ENCODE data around the gene CDH6.

Gene CDH6

DNA sequence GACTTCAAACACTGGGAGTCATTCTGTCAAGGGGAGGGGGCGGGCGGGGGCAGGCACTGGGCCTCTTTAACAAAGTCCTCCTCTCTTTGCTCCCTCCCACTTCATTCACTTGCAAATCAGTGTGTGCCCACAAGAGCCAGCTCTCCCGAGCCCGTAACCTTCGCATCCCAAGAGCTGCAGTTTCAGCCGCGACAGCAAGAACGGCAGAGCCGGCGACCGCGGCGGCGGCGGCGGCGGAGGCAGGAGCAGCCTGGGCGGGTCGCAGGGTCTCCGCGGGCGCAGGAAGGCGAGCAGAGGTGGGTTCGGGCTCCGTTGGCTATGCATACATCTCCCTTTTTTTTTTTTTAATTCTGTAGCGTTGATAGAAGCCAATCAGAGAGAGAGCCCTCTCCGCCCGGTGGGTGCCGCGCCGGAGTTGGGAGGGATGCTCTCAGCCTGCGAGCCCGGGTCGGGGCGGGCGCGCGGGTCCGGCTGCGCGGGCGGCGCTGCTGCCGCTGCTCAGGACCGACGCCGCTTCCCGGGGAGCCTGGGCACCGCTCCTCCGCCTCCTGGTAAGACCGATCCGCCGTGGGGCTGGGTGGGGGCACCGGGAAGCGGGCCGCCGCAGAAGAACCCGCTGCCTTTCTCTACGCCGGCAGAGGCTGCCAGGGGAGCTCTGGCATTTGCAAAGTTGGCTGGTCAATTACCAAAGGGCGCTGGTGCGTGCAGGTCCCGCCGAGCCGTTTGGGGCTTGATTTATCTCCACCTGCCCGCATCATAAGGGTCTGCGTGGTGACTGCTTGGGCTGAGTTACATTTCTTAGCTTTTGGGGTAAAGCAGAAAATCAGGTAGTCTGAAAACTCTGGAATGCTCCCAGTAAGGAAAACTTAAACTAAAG is at the start of gene CDH6:
Gene CDH6, plus strand, starts transcription at position 96 of the 877 bp plus-strand sequence. CDS start 73,788 bp downstream, outside the sequence.
- DNase-seq (ENCODE audit: low read depth), result no peak

DNA sequence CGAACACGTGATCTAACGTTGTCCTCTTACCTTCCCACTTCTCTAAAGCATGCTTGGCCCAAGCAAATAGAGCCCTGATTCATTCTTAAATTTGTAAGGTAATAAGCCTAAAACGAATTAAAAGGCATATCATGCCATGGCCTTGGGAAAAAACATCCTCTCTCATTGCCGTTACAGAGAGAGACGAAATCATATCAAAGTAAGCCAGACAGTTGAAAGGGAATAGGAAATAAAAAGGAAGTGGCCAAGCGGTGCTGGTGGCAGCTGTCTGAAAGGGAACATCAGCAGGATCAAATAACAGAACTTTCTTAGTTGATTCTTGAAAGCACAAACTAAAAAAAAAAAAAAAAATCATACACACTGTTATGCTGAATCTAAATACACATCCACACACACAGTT is 49.1 kb upstream of the CDH6 start:
- no peak for DNase-seq (ENCODE audit: low read depth)

DNA sequence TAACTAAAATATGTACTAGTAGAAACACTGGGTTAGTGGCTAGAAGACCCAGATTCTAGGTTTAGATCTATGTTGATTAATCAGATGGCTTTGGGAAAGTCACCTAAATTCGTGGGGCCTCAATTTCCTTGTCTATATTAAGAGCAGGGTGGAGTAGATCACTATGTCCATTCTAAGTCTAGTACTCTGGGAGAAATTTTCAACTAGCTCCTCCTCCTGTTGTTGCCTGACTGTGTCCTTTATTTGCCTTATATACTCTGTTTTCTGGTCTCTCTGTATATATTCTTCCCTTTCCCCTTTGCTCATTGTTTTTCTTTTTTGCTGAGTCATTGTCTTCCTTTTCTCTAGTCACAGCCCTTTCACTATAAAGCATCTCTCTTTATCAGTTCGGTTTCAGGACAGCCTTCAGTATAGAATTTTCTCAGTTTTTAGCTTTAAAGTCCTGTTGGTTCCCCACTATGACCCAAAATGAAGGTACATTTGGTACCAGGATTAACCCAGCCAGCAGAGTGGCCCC is 44.5 kb upstream of the CDH6 start:
- no peak for DNase-seq (ENCODE audit: low read depth)

DNA sequence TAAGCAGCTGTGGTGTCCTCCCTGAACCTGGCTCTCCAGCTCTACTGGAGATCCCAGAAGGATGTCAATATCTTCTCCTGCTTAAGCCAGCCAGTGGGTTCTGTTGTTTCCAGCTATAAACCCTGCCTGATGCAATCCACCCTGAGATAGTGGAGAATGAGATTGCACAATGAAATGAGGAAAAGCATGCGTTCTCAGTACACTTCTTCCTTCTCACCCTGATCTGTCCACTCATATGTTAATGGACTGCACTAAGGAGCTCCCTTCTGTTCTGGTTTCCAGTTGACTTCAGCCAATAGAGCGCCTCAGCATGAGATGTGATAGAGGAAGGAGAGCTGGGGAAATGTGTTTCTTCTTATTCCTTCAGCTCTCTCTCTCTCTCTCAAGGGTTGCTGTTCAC is 40.0 kb upstream of the CDH6 start:
- DNase-seq (ENCODE audit: low read depth), result no peak

DNA sequence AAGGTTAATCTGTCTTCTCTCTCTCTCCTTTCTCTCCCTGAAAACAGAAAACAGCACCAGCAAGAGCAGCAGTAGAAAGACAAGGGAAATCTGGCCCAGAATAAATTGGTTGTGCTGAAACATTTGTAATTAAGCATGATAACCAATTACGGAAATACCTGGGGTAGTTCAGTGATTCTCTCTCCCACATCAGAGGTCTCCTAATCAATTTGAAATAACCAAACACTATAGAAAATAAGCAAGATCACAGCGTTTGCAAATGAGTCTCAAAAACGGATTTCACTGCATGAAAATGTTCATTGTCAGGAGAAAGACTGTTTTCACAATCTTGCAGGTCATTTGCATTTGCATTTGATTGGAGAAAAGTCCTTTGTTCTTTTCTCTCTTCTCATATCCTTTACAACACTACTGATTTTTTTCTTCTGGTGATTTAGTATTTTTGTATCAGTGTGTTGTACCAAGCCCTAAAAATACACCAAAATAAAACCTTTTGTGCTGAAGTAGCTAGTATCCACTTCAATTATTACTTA is 36.8 kb upstream of the CDH6 start:
- no peak for DNase-seq (ENCODE audit: low read depth)

DNA sequence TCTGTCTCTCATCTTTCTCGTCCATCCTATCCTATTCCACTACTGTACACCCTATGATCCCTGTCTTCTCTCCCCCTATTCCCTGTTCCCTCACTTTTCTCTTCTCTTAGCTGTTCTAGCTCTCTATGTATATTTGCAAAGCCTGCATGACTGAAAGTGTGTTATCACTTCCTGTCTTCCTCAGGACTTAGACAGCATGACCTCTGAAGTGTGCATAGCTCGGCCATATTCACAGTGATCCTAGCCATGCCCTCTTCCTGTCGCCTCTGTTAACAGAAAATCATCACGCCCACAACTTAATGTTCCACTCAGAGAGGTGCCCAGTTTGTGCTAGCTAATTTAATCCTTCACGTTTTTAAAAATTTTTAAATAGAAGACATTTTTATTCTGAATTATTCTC is 35.8 kb upstream of the CDH6 start:
- DNase-seq (ENCODE audit: low read depth), result no peak

DNA sequence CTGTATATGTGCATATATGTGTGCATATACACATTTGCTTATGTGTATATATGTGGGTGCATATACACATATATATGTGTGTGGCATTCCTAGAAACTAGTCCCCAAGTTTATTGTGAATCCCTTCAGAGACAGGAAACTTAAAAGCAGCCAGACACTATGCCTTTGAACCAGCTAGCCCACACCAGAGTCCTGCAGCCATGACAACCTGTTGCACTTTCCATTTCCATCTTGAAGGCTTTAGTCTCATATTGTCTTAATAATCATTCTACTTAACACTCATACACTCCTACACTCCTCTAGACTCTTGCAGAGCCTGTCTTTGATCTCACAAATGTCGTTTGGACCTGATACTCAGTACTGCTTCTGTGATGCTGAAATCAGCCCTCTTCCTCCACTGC is 34.8 kb upstream of the CDH6 start:
- DNase-seq (ENCODE audit: low read depth), result no peak

DNA sequence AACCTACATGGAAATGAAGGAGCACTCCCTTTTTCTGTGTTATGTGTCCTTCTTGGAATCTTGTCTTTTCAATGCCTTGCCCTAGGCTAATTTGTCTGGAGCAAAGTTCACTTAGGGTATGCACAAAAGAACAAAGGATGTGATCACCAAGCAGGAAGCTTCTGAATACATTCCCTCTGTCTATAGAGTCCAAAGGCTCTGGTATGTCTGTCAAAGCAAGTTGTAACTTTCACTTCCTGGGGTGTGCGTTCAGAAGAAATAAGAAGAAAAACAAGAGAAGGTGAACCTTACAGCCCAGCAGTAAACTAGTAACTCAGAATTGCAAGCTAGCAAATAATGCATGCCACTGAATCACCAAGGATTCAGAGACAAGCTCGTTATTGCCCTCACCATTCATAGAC is 31.7 kb upstream of the CDH6 start:
- no peak for DNase-seq (ENCODE audit: low read depth)

DNA sequence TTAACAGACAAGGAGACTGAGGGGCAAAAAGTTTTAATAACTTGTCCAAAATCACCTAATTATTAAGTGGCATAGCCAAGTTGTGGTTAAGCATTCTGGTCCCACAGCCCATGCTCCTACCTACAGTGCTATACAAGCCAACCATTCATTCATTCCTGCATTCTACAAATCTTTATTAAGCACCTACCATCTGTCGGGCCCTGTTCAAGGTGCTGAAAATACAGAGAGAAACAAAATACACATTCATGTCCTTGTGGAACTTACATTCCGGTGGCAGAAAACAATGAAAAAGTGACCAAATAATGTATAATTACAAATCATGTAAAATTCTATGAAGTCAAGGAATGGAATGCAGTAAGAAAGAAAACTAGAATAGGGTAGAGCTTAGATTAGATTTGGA is 27.8 kb upstream of the CDH6 start:
- no peak for DNase-seq (ENCODE audit: low read depth)

DNA sequence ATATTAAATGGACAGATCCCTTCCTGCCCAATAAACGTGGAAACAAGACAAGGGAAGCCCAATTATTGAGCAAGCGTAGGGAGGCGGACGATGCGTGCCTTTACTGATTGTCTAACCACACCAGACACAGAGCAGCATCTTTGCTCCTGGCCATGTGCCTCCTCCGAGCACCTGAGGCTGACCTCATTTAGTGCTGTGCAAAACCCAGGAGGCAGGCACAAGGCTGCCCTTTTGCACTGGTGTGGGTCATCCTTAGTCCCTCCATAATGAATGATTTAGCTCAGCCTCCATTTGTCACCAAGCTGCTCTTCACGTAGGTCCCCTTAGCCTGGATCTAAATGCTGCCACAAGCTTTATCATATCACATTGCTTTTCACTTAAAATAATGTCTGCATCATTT is 24.1 kb upstream of the CDH6 start:
- DNase-seq (ENCODE audit: low read depth), result no peak

DNA sequence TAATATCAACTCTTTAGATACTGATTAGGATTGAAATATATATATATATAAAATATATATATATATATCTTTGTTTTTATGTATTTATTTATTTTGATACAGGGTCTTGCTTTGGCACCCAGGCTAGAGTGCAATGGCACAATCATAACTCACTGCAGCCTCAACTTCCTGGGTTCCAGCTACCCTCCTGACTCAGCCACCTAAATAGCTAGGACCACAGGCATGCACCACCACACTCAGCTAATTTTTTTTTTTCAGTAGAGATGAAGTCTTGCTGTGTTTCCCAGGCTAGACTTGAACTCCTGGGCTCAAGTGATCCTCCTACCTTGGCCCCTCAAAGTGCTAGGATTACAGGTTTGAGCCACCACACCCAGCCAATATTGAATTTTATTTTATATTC is 20.6 kb upstream of the CDH6 start:
- DNase-seq (ENCODE audit: low read depth), result no peak

DNA sequence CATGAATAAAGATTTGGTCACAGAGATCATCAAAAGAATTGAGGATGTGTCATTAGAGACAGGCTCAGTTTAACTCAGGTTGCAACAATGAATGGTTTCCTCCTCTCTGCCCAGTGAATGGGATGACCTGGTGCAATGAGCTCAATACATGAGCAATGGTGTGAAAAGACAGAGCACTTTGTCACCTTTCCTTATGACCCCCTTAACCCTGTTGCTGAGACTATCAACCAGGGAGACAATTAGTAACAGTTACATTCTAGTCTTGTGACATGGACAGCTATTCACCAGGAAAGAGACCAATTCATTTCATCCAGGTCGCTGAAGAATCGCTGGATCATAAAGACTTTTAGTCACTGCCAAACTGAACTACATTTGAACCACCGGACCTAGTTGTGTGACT is 19.9 kb upstream of the CDH6 start:
- no peak for DNase-seq (ENCODE audit: low read depth)

DNA sequence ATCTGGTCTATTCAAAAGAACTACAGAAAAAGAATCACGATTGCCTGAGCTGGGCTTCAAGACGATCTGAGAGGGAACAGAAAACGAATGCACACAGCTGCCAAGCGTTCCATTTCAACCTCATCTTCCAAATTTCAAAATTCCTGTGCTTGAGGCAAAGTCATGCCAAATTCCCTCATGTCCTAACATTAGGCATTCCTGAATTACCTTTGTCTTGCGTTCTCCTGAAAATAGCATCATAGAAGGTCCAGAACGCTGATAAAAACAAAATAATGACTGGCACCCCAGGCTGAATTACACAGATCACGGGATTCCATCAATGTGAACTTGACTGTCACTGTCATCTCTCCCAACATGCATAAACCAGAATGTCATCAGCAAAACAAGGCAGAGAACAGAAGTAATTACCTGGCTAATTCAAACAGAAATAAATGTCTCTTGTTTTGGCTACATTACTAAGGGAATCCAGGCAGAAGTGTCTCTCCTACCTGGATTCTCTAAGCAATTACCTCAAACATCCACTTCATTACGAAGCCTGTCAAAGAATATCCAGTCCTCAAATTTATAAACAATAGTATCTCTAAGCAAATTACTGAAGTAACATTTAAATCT is 12.0 kb upstream of the CDH6 start:
- DNase-seq (ENCODE audit: low read depth), result no peak

DNA sequence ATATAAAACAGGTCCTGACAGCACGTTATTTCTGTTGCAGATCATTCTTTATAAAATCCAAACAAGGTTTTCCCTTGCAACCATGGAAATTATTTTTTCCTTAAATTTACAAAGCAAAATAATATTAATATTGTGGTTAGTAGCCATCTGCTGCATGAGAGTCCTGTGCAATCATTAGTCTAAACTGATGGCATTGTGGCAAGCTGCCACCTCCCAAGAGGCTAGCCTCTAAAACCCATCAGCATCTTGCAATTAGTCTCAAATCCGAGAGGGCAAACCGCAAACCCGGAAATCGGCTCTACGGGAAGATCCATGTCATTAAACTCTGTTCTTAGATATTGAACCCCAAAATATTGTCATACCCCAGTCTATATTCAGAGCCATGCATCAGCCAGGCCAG is 11.3 kb upstream of the CDH6 start:
- no peak for DNase-seq (ENCODE audit: low read depth)

DNA sequence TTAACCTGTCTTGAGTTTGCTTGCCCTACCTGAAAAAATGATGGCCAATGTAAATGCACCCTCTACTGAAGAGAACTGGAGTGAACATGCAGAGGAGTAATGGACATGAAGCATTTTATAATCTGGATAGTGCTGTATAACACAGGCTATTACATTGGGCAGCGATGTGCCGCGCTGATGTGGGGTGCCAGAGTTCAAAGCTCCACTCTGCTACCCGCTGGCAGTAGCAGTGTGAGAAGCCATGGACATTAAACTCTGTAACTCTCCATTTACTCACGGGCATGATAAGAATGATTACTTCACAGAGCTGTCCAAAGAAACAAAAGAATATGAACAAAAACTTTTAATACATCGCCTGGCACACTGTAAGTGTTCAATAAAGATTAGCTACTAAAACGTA is 7.5 kb upstream of the CDH6 start:
- DNase-seq (ENCODE audit: low read depth), result no peak

DNA sequence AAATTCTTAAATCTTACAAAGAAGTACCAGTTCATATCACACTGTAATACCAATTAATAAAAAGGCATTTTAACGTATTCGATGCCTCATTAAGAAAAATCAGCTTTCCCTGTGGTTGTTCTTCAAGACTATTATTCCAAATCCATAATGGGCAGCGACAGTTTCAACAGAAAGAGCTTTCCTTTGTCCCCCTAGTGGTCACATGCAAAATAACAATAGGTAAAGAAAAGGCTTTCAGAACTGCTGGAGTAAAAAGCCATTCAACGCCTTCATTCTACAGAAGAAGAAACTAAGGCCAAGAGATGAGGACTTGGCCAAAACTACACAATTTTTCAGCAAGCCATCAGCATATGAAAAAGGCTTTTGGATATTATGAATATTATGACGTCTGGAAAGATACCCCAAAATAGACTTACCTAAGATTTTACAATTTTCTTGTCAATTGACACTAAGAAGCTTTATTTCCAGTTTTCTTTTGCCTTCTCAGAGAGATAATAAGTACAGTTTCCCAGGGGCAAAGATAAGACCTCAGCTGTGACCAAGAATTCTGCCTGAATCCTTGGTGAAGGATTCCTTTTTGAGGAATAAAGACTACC is 6.7 kb upstream of the CDH6 start:
- DNase-seq (ENCODE audit: low read depth), result no peak

DNA sequence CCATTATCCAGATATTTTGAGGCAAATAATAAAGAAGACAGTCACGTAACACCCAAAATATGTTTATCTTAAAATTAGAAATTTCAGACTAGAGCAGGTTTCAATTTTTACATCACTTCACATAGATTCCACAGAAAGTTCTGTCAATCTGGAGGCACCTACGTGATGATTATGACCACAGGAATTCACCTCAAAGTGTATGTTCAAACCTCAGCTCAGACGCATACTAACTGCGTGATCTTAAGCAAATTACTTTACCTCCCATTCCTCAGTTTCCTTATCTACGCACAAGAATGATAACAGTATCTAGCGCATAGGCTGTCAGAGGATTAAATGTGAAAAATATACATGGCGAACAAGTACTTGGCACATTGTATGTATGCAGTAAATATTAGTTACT is 5.9 kb upstream of the CDH6 start:
- no peak for DNase-seq (ENCODE audit: low read depth)

DNA sequence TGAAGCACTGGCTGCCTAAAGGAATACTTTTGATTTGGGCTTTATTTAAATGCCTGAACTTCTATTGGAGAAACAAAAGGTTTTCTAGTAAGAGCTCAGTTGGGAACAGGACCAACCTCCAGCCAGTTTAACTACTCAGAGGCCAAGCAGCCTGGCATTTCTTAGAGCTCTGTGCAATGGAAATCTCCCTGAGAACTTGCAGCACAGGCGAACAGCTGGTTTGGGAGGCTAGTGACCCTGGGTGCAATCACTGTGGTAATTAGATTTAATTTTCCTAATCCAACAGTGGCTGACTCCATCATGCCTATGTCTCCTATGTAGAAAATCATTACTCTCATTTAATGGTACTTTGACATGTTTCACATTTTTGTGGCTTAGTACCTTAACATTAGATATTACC is 1.0 kb upstream of the CDH6 start:
- no peak for DNase-seq (ENCODE audit: low read depth)

DNA sequence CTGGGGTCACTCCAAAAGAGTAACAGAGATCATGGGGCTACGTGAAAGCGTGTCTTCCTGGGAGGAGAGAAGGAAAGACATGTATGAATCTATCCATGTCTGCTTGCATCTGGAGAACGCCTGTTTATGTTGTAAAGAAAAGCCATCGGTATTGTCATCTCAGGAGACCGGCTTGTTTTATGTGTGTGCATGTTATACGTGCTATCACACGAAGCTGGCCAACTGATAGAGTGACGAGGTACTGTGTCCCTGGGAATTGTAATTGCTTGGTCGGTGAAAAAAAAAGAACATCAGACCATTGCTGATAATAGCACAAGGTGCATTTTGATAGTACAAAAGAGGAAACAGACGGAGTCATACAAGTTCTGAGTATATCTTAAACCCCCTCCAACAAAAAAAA is 370 bp upstream of the CDH6 start:
- no peak for DNase-seq (ENCODE audit: low read depth)

DNA sequence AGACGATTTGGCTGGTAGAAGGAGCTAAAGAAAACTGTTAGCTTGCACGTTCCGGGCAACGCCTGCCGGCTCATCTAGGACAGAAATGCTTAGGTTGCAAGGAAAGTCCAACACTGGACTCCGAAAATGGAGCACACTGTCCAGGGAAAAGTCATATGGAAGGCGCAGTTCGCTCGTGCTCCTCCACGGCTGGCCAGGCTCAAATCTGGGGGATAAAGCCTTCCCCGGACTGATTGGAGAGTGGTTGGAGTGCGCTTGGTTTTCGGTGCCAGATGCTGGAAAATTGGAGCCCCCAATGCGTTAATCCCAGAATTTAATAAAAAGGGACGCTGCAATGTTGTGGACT is 955 bp downstream of the CDH6 start:
- DNase-seq (ENCODE audit: low read depth), result no peak

DNA sequence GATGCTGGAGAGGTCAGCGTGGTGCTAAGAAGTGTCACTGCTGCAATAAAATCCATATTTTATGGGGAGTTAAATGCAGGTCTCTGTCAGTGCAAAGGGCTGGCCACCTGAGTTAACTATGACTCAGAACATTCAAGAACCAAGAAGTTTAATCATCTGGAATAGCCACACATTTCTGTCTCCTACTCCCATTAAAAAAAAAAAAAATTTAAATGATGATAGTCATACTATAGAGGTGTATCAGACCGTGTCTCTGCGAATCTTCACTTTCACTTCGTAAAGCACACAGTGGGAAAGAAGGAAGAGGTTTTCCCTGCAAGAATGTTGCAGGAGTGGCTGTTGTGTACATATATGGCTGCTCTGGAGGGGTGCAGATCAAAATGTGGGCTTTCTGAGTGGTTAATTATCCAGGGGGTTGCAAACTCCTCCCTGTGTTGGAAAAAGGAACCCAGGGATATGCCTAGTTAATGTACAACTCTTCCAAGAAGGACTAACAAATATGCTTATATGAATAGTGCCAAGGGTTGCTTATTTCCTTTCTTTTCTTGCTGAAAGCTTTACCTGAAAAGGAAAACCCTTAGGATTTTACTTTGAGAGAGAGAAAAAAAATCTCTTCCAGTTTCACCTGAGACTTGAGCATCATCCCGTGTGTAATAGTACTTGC is 1.5 kb downstream of the CDH6 start:
- no peak for DNase-seq (ENCODE audit: low read depth)

DNA sequence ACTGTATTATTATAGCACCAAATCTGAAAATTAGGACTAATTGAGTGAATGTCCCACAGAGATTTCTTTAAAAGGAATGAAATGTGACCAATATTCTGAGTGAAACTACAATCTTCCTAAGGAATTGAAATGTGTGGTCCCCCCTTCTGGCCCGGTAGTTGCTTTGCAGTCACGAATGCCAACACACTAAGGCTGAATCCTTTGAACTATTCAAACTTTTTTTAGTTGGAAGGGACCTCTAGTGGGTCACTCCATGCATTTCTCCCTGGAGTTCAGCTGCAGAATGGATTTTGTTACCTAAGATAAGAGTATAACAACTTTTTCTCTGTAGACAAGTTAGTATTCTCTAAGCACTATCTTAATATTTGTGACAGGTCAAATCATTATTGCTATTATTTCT is 2.8 kb downstream of the CDH6 start:
- DNase-seq (ENCODE audit: low read depth), result no peak

DNA sequence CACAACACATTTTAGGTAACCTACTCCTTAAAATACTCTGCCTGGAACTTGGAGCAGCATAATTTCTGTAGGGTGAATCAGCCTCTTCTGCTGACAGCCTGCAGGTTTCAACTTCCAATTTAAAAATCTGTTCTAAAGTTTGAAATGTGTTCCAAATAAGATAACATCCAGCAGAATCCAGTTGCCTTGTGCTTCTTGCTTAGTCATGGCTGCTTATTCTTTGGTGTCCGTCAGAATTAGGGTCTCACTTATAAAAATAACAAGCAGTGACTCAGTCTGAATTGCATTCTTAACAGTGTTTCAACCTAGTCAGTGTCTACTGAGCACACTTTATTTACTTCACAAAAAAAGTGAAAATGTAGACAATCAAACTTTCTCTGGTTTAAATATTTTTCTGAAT is 3.7 kb downstream of the CDH6 start:
- no peak for DNase-seq (ENCODE audit: low read depth)
